Measurements from ENCODE around the gene EEF2.

- no peak for TF ChIP-seq EZH2 (IDR thresholded peaks at IDR 0.05; ENCODE audit: borderline replicate concordance, insufficient read depth, low read length, poor library complexity, severe bottlenecking)
- no peak for TF ChIP-seq TAF1 (IDR thresholded peaks at IDR 0.05; ENCODE audit: low read depth)
- no peak for TF ChIP-seq CTCF (IDR thresholded peaks at IDR 0.05; ENCODE audit: poor library complexity, severe bottlenecking)
- no peak for TF ChIP-seq RAD21 (conservative IDR thresholded peaks at IDR 0.05)
- no peak for TF ChIP-seq POLR2AphosphoS5 (IDR thresholded peaks at IDR 0.05)
- no peak for TF ChIP-seq REST (IDR thresholded peaks at IDR 0.05; ENCODE audit: borderline replicate concordance)
- no peak for TF ChIP-seq SMC3 (conservative IDR thresholded peaks at IDR 0.05; ENCODE audit: poor library complexity)
Measured at GRCh38 chr19:4007836-4008539, 22.7 kb upstream of the EEF2 start.

Measured in neural cell (in vitro differentiated cells).